ENCODE data around the gene LRBA. TPM values are rescaled to one million over a fixed set of nuclear protein-coding genes. Genes with fewer than 3 reads are reported as not detected.

Gene LRBA
- total RNA-seq, 1 experiment from 2014 or later, result 77.4 TPM

DNA sequence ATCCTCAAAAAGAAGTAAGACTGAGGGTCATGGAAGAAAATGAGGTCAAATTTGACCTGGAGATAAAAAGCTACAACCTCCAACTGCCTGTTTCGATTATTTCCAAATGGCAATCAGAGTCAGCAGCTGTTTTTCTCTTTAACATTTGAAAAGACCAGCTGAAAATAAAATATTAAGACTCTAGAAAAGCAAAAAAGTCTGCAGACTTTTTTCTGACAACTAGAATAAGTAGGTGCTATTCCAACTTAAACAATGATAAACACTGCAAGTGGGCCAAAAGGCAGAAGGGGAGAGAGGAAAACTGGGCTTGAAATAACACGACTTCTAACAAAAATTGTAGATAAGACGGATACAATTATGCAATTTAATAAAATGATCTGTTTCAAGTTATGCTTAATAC lies 110.4 kb downstream of the LRBA start:
- POLR2A ChIA-PET (ENCODE audit: unreplicated experiment), result no interaction called here

DNA sequence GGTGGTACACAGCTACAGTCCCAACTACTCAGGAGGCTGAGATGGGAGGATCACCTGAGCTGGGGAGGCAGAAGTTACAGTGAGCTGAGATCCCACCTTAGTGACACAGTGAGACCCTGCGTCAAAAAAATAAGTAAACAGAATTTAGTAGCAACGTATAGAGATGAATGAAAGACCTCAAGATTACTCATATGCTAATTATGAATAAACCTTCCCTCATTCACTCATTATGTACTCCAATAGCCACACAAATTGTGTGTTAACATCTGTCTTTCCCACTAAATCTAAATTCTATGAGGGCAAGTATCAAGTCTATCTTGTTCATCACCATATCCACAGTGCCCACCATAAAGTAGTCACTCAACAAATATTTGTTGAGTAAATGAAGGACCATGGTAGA lies 111.5 kb downstream of the LRBA start:
- ChIA-PET CTCF (no interaction called here), POLR2A (ENCODE audit: unreplicated experiment) (no interaction called here)
- no peaks in the 10 kb centered on the region for H3K9me3 ChIP-seq (ENCODE audit: insufficient read depth, low read depth)
- H3K4me2 ChIP-seq, result no peak overlapping the region
- H3K4me1 ChIP-seq (replicated peaks; ENCODE audit: insufficient read depth), result no peaks in the 10 kb centered on the region
- H3K79me2 ChIP-seq (ENCODE audit: low read depth), result no peaks in the 10 kb centered on the region
- no peak overlapping the region for H3K27ac ChIP-seq
- no peaks in the 10 kb centered on the region for H3K27me3 ChIP-seq (ENCODE audit: insufficient read depth, low read depth)
- no TSS peak for BruUV-seq (replicated peaks)
- H3K36me3 ChIP-seq (ENCODE audit: low read depth), result no peaks in the 10 kb centered on the region
- no peak for DNase-seq
- H4K20me1 ChIP-seq (ENCODE audit: insufficient read depth), result no peaks in the 10 kb centered on the region
- no peak overlapping the region for H3K4me3 ChIP-seq
- TF ChIP-seq, protein P1, sequence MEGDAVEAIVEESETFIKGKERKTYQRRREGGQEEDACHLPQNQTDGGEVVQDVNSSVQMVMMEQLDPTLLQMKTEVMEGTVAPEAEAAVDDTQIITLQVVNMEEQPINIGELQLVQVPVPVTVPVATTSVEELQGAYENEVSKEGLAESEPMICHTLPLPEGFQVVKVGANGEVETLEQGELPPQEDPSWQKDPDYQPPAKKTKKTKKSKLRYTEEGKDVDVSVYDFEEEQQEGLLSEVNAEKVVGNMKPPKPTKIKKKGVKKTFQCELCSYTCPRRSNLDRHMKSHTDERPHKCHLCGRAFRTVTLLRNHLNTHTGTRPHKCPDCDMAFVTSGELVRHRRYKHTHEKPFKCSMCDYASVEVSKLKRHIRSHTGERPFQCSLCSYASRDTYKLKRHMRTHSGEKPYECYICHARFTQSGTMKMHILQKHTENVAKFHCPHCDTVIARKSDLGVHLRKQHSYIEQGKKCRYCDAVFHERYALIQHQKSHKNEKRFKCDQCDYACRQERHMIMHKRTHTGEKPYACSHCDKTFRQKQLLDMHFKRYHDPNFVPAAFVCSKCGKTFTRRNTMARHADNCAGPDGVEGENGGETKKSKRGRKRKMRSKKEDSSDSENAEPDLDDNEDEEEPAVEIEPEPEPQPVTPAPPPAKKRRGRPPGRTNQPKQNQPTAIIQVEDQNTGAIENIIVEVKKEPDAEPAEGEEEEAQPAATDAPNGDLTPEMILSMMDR (conservative IDR thresholded peaks at IDR 0.05), result no peak
- no peak for TF ChIP-seq EZH2 (IDR thresholded peaks at IDR 0.05; ENCODE audit: low read depth)
- H3K9me2 ChIP-seq (ENCODE audit: insufficient read depth), result no peaks in the 10 kb centered on the region
- H3F3A ChIP-seq (ENCODE audit: insufficient read depth, low read depth), result no peaks in the 10 kb centered on the region
- no peak overlapping the region for H2AFZ ChIP-seq
- intact Hi-C loops (cut with micrococcal nuclease; ENCODE audit: unreplicated experiment), result no loop called here

More for the DNA sequence above, 110.4 kb downstream of the LRBA start:
- Histone ChIP-seq H3K9me3 (ENCODE audit: insufficient read depth, low read depth) (no peaks in the 10 kb centered on the region), H3F3A (ENCODE audit: insufficient read depth, low read depth) (no peaks in the 10 kb centered on the region), H3K9me2 (ENCODE audit: insufficient read depth) (no peaks in the 10 kb centered on the region), H2AFZ (no peak overlapping the region), H3K36me3 (ENCODE audit: low read depth) (0 out of 2 replicates have a peak, but pooled peaks cover 4% of the 10 kb centered on the region), H3K27me3 (ENCODE audit: insufficient read depth, low read depth) (no peaks in the 10 kb centered on the region), H3K27ac (no peak overlapping the region), H3K4me3 (no peak overlapping the region), H4K20me1 (ENCODE audit: insufficient read depth) (no peaks in the 10 kb centered on the region), H3K4me2 (no peak overlapping the region), H3K4me1 (replicated peaks; ENCODE audit: insufficient read depth) (no peaks in the 10 kb centered on the region), H3K79me2 (ENCODE audit: low read depth) (no peaks in the 10 kb centered on the region)
- no peak for TF ChIP-seq EZH2 (IDR thresholded peaks at IDR 0.05; ENCODE audit: low read depth)
- TF ChIP-seq, protein P1 (conservative IDR thresholded peaks at IDR 0.05), result no peak
- intact Hi-C loops (cut with micrococcal nuclease; ENCODE audit: unreplicated experiment), result no loop called here
- no peak for DNase-seq
- no TSS peak for BruUV-seq (replicated peaks)
- CTCF ChIA-PET, result no interaction called here

DNA sequence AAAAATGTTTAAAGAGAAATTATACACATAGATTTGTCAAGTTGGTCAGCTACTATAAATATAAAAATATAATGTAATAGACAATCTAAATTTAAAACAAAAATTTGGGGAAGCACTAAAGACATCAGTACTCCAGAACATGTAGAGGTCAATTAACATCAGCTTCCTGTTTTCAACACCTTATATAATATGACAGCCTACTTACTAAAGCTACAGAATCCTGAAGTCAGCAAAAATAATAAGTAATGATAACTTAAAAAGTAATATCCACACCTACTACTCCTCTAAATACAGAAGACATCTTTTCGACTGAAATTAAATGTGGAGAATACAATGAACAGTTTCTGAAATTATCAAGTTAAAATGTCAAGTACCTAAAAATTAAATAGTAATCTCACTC lies 118.6 kb downstream of the LRBA start:
- intact Hi-C loops (cut with micrococcal nuclease; ENCODE audit: unreplicated experiment), result no loop called here
- ChIA-PET CTCF (no interaction called here), POLR2A (ENCODE audit: unreplicated experiment) (no interaction called here)
- DNase-seq, result no peak
- TF ChIP-seq, protein P1 (conservative IDR thresholded peaks at IDR 0.05), result no peak
- no peak for TF ChIP-seq EZH2 (IDR thresholded peaks at IDR 0.05; ENCODE audit: low read depth)
- H3K4me3 ChIP-seq, result no peak overlapping the region
- no TSS peak for BruUV-seq (replicated peaks)
- no peaks in the 10 kb centered on the region for H3K27me3 ChIP-seq (ENCODE audit: insufficient read depth, low read depth)
- no peaks in the 10 kb centered on the region for H3F3A ChIP-seq (ENCODE audit: insufficient read depth, low read depth)
- H3K79me2 ChIP-seq (ENCODE audit: low read depth), result no peaks in the 10 kb centered on the region
- 0 out of 2 replicates have a peak, but pooled peaks cover 4% of the 10 kb centered on the region for H3K36me3 ChIP-seq (ENCODE audit: low read depth)
- no peak overlapping the region for H2AFZ ChIP-seq
- no peaks in the 10 kb centered on the region for H3K9me3 ChIP-seq (ENCODE audit: insufficient read depth, low read depth)
- H4K20me1 ChIP-seq (ENCODE audit: insufficient read depth), result no peaks in the 10 kb centered on the region
- H3K4me2 ChIP-seq, result no peak overlapping the region
- no peak overlapping the region for H3K27ac ChIP-seq
- H3K4me1 ChIP-seq (replicated peaks; ENCODE audit: insufficient read depth), result no peaks in the 10 kb centered on the region
- no peaks in the 10 kb centered on the region for H3K9me2 ChIP-seq (ENCODE audit: insufficient read depth)

All from PC-9 (cell line).